ENCODE results near the gene CTAGE15. TPM values are rescaled to one million over a fixed set of nuclear protein-coding genes. Genes with fewer than 3 reads are reported as not detected.
"Not testable (repeated sequence)": the region's sequence is repeated elsewhere in the genome, so short reads cannot be mapped to it uniquely, and the experiment has no call there.

The CTAGE15 gene
- total and polyA plus RNA-seq, 4 donors, result 0.99 TPM; not detected in 3

GRCh38 chr7:143620058-143620457, 48.5 kb downstream of the CTAGE15 start:
- H3K36me3 ChIP-seq (ENCODE audit: control insufficient read depth in 1 of 2, insufficient read depth in 2 of 2, low read length in 1 of 2); H3K9me3 ChIP-seq (ENCODE audit: control insufficient read depth, low read length); H3K27ac ChIP-seq (ENCODE audit: low read depth in 1 of 2, low read length in 2 of 2); intact Hi-C loops (cut with DNase I); H3K4me3 ChIP-seq (ENCODE audit: low read length in 2 of 2); H3K27me3 ChIP-seq (ENCODE audit: control insufficient read depth in 1 of 2, insufficient read depth in 2 of 2, low read length in 1 of 2); H3K4me1 ChIP-seq (ENCODE audit: control insufficient read depth in 1 of 2, insufficient read depth in 2 of 2, low read length in 2 of 2): not testable (repeated sequence)
- ATAC-seq (ENCODE audit: low FRiP score), result peak; percentile 93
- 0% methylated on average over 8 of the region's 23 CpGs; no CpG with 5 or more reads in 1 of the 2 donors for WGBS, 2 donors
- DNase-seq, result peak; percentile 76 to 89

- peak; percentile 98 for ATAC-seq (ENCODE audit: low FRiP score)
- 0% methylated on average over 15 of the region's 38 CpGs; no CpG with 5 or more reads in 1 of the 2 donors for WGBS, 2 donors
Measured at GRCh38 chr7:143620646-143621045, 49.0 kb downstream of the CTAGE15 start, which contains the start of gene TCAF2. Gene TCAF2, plus strand, starts transcription at chr7:143620974.

DNA sequence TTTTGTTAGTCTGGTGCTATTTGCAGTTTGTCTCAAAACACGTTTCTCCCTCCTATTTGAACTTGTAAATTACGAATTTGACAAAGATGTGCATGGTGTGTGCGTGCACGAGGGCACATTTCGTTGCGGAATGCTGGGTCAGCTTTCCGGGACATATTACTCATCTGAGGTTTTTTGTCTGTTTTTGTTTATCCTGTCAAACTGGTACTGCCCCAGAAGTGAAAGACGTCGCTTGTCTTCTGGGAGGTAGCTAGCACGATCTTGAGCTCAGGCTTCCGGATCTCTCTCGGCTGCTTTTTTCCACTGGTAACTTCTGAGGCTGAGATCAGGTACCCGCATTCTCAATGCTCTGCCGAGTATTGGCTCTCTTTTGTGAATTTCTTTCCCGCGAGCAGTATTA, 49.6 kb downstream of the CTAGE15 start:
- H3K27ac ChIP-seq (ENCODE audit: low read depth in 1 of 2, low read length in 2 of 2); H3K27me3 ChIP-seq (ENCODE audit: control insufficient read depth in 1 of 2, insufficient read depth in 2 of 2, low read length in 1 of 2); H3K4me1 ChIP-seq (ENCODE audit: control insufficient read depth in 1 of 2, insufficient read depth in 2 of 2, low read length in 2 of 2); H3K36me3 ChIP-seq (ENCODE audit: control insufficient read depth in 1 of 2, insufficient read depth in 2 of 2, low read length in 1 of 2); DNase-seq; intact Hi-C loops (cut with DNase I); H3K4me3 ChIP-seq (ENCODE audit: low read length in 2 of 2); H3K9me3 ChIP-seq (ENCODE audit: control insufficient read depth, low read length): not testable (repeated sequence)
- WGBS, 2 donors, result no CpG with 5 or more reads among the region's 16 CpGs
- peak; percentile 24 for ATAC-seq (ENCODE audit: low FRiP score)

More at GRCh38 chr7:143620646-143621045, 49.0 kb downstream of the CTAGE15 start, which contains the start of gene TCAF2:
- H3K36me3 ChIP-seq (ENCODE audit: control insufficient read depth in 1 of 2, insufficient read depth in 2 of 2, low read length in 1 of 2); H3K4me3 ChIP-seq (ENCODE audit: low read length in 2 of 2); H3K27me3 ChIP-seq (ENCODE audit: control insufficient read depth in 1 of 2, insufficient read depth in 2 of 2, low read length in 1 of 2); H3K4me1 ChIP-seq (ENCODE audit: control insufficient read depth in 1 of 2, insufficient read depth in 2 of 2, low read length in 2 of 2); H3K27ac ChIP-seq (ENCODE audit: low read depth in 1 of 2, low read length in 2 of 2); H3K9me3 ChIP-seq (ENCODE audit: control insufficient read depth, low read length); intact Hi-C loops (cut with DNase I): not testable (repeated sequence)
- peak; percentile 89 to 90 for DNase-seq

- H3K27me3 ChIP-seq (ENCODE audit: control insufficient read depth in 1 of 2, insufficient read depth in 2 of 2, low read length in 1 of 2); H3K36me3 ChIP-seq (ENCODE audit: control insufficient read depth in 1 of 2, insufficient read depth in 2 of 2, low read length in 1 of 2); intact Hi-C loops (cut with DNase I); H3K9me3 ChIP-seq (ENCODE audit: control insufficient read depth, low read length); H3K27ac ChIP-seq (ENCODE audit: low read depth in 1 of 2, low read length in 2 of 2); H3K4me3 ChIP-seq (ENCODE audit: low read length in 2 of 2); H3K4me1 ChIP-seq (ENCODE audit: control insufficient read depth in 1 of 2, insufficient read depth in 2 of 2, low read length in 2 of 2); ATAC-seq (ENCODE audit: low FRiP score); DNase-seq: not testable (repeated sequence)
- WGBS, 2 donors, result no CpG with 5 or more reads among the region's 17 CpGs
Measured at GRCh38 chr7:143622130-143622529, 50.5 kb downstream of the CTAGE15 start.

Other genes with a start within 250 kb of the CTAGE15 start
- gene FAM131B, start 209.1 kb upstream of the CTAGE15 start, total RNA-seq, result 1 to 10 TPM; 2.8 to 3.8 TPM
- gene FAM131B, start 209.1 kb upstream of the CTAGE15 start, polyA plus RNA-seq, result 1 to 10 TPM in 1 of 2 donors, under 1 TPM in 1; 0.41 to 1.0 TPM
- 100 to 1,000 TPM; 307 to 499 TPM for gene ZYX, start 190.5 kb upstream of the CTAGE15 start, total RNA-seq
- gene ZYX, start 190.5 kb upstream of the CTAGE15 start, polyA plus RNA-seq, result 100 to 1,000 TPM; 131 to 305 TPM
- gene EPHA1, start 162.9 kb upstream of the CTAGE15 start, total RNA-seq, result under 1 TPM; 0.21 to 0.45 TPM
- 1 to 10 TPM in 1 of 2 donors, under 1 TPM in 1; 0.20 to 1.9 TPM for gene EPHA1, start 162.9 kb upstream of the CTAGE15 start, polyA plus RNA-seq
- 1 to 10 TPM; 1.2 to 2.7 TPM for gene TAS2R60, start 128.3 kb upstream of the CTAGE15 start, total RNA-seq
- gene TAS2R60, start 128.3 kb upstream of the CTAGE15 start, polyA plus RNA-seq, result not detected
- 1 to 10 TPM in 1 of 2 donors, under 1 TPM in 1; 0.69 to 1.0 TPM for gene TAS2R41, start 93.9 kb upstream of the CTAGE15 start, total RNA-seq
- gene TAS2R41, start 93.9 kb upstream of the CTAGE15 start, polyA plus RNA-seq, result not detected
- gene TCAF2, start 49.2 kb downstream of the CTAGE15 start, total RNA-seq, result 1 to 10 TPM; 3.6 to 6.3 TPM
- gene TCAF2, start 49.2 kb downstream of the CTAGE15 start, polyA plus RNA-seq, result 1 to 10 TPM in 1 of 2 donors, under 1 TPM in 1; 0.50 to 1.9 TPM
- 1 to 10 TPM in 1 of 2 donors, under 1 TPM in 1; 0.36 to 1.2 TPM for gene CTAGE6, start 185.9 kb downstream of the CTAGE15 start, total RNA-seq
- under 1 TPM in 1 of 2 donors, not detected in 1; 0.15 TPM for gene CTAGE6, start 185.9 kb downstream of the CTAGE15 start, polyA plus RNA-seq

All from aorta (tissue), 5 donors.